ENCODE measurements around the gene GRB14.

DNA sequence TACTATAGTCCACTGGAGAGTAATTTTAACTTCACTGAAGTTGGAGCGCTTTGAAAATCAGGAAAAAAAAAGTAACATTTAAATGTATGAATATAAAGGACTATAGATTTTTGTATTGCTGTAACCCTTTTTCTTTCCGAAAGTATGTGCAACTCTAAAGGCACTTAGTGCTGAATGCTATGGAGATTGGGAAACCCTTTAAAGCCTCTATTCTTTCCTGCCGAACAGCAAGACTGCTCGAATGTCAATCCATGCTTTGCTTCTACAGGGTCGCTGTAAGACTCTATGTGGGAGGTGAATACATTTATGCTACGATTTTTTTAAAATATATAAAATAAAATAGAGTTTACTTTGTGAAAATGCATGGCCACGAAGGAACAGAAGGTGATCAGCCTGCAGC lies 825 bp downstream of the GRB14 start:
- TF ChIP-seq, protein P1, sequence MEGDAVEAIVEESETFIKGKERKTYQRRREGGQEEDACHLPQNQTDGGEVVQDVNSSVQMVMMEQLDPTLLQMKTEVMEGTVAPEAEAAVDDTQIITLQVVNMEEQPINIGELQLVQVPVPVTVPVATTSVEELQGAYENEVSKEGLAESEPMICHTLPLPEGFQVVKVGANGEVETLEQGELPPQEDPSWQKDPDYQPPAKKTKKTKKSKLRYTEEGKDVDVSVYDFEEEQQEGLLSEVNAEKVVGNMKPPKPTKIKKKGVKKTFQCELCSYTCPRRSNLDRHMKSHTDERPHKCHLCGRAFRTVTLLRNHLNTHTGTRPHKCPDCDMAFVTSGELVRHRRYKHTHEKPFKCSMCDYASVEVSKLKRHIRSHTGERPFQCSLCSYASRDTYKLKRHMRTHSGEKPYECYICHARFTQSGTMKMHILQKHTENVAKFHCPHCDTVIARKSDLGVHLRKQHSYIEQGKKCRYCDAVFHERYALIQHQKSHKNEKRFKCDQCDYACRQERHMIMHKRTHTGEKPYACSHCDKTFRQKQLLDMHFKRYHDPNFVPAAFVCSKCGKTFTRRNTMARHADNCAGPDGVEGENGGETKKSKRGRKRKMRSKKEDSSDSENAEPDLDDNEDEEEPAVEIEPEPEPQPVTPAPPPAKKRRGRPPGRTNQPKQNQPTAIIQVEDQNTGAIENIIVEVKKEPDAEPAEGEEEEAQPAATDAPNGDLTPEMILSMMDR (IDR thresholded peaks at IDR 0.05), result no peak
- no peak for TF ChIP-seq POLR2A (IDR thresholded peaks at IDR 0.05)

Measured in uterus (tissue), 2 donors.